GM12878 (cell line): ENCODE results near the gene CRACDL. TPM values are rescaled to one million over a fixed set of nuclear protein-coding genes. Genes with fewer than 3 reads are reported as not detected.
A peak's percentile ranks its signal among the peaks of the same experiment; 100 is the strongest.

ENCODE experiments used
- ATF2 ChIP-seq: IDR thresholded peaks from 2 replicates; pipeline ENCODE4 v1.6.1; 2012; ENCODE audit warnings: low read length, inconsistent platforms
- ATF7 ChIP-seq: fragments of 450-650 bp; IDR thresholded peaks from 2 replicates; pipeline ENCODE4 v1.6.1; 2016; ENCODE audit warnings: low read depth, mild to moderate bottlenecking
- CBX3 ChIP-seq: fragments of 200-600 bp; sonication (generic); IDR thresholded peaks from 2 replicates; pipeline ENCODE4 v1.6.1; 2016; ENCODE audit warnings: low read depth, borderline replicate concordance
- E2F4 ChIP-seq: IDR thresholded peaks from 2 replicates; pipeline ENCODE4 v1.6.1; 2012; ENCODE audit warnings: low read depth, low read length, improper control_type of control experiment
- ESRRA ChIP-seq: IDR thresholded peaks from 2 replicates; pipeline ENCODE4 v1.6.1; 2012; ENCODE audit warnings: mild to moderate bottlenecking, low read length, improper control_type of control experiment
- FOS ChIP-seq: IDR thresholded peaks from 3 replicates; pipeline ENCODE4 v1.6.1; 2011; ENCODE audit warnings: borderline replicate concordance; ENCODE audit not compliant: insufficient read length; ENCODE audit errors: extremely low read depth
- GABPA ChIP-seq: IDR thresholded peaks from 2 replicates; pipeline ENCODE4 v1.6.1; 2014; ENCODE audit warnings: antibody characterized with exemption, low read depth, mild to moderate bottlenecking, inconsistent platforms
- GATAD2B ChIP-seq: fragments of 450-650 bp; conservative IDR thresholded peaks from 2 replicates; pipeline ENCODE4 v1.6.1; 2017; ENCODE audit warnings: low read depth, mild to moderate bottlenecking, moderate library complexity
- JUND ChIP-seq: IDR thresholded peaks from 2 replicates; pipeline ENCODE4 v1.6.1; 2012; ENCODE audit warnings: low read depth, mild to moderate bottlenecking, low read length, improper control_type of control experiment, moderate library complexity
- KDM1A ChIP-seq: fragments of 200-600 bp; sonication (generic); IDR thresholded peaks from 2 replicates; pipeline ENCODE4 v1.6.1; 2016; ENCODE audit warnings: borderline replicate concordance
- KLF5 ChIP-seq: fragments of 450-650 bp; IDR thresholded peaks from 2 replicates; pipeline ENCODE4 v1.6.1; 2014; ENCODE audit warnings: mild to moderate bottlenecking; ENCODE audit not compliant: partially characterized antibody
- NFXL1 ChIP-seq: fragments of 450-650 bp; IDR thresholded peaks from 2 replicates; pipeline ENCODE4 v1.6.1; 2017; ENCODE audit warnings: antibody characterized with exemption, mild to moderate bottlenecking, borderline replicate concordance
- NFYB ChIP-seq: IDR thresholded peaks from 2 replicates; pipeline ENCODE4 v1.6.1; 2011; ENCODE audit warnings: low read depth, mild to moderate bottlenecking, low read length, improper control_type of control experiment, moderate library complexity; ENCODE audit not compliant: insufficient read depth
- NRF1 ChIP-seq: conservative IDR thresholded peaks from 2 replicates; pipeline ENCODE4 v1.6.1; 2011; ENCODE audit warnings: mild to moderate bottlenecking, low read depth, low read length, improper control_type of control experiment
- PKNOX1 ChIP-seq: fragments of 450-650 bp; IDR thresholded peaks from 2 replicates; pipeline ENCODE4 v1.6.1; 2016; ENCODE audit warnings: mild to moderate bottlenecking
- RUNX3 ChIP-seq: IDR thresholded peaks from 2 replicates; pipeline ENCODE4 v1.6.1; 2012; ENCODE audit warnings: low read length, inconsistent platforms
- STAT1 ChIP-seq: fragments of 450-650 bp; conservative IDR thresholded peaks from 2 replicates; pipeline ENCODE4 v1.6.1; 2014; ENCODE audit warnings: antibody characterized with exemption, mild to moderate bottlenecking
- TBL1XR1 ChIP-seq: IDR thresholded peaks from 2 replicates; pipeline ENCODE4 v1.6.1; 2012; ENCODE audit warnings: low read depth, low read length, improper control_type of control experiment
- ZNF217 ChIP-seq: fragments of 450-650 bp; IDR thresholded peaks from 2 replicates; pipeline ENCODE4 v1.6.1; 2017; ENCODE audit warnings: antibody characterized with exemption, mild to moderate bottlenecking
- ZNF274 ChIP-seq: IDR thresholded peaks from one replicate; pipeline ENCODE4 v1.8.0; 2011; ENCODE audit not compliant: insufficient read length, insufficient read depth
- ZSCAN29 ChIP-seq: fragments of 450-650 bp; IDR thresholded peaks from 2 replicates; pipeline ENCODE4 v1.6.1; 2017; ENCODE audit warnings: mild to moderate bottlenecking, moderate library complexity
- polyA plus RNA-seq, 11 experiments: library from polyadenylated mRNA; depleted of rRNA in 4 of 11; unstranded in 6 of 11; stranded (reverse) in 5 of 11; fragments of >200 nt; fragmentation: Nextera tagmentation in 4 of 11; fragmentation: Illumina TruSeq in 1 of 11; extraction: Ambion mirVana in 4 of 11; extraction: Trizol in 1 of 11; gene quantifications; 1 replicate in 1 of 11; 2 replicates in 10 of 11; pipeline versions ENCODE4 v1.2.1 to v1.2.3, GENCODE V29; 2011 to 2016; ENCODE audit warnings: inconsistent platforms in 2 of 11, missing spikeins in 2 of 11, low read depth in 1 of 11
- total RNA-seq, 4 experiments: library from RNA; depleted of rRNA in 3 of 4; stranded (reverse); fragments of >200 nt in 3 of 4; fragmentation: Illumina TruSeq in 1 of 4; extraction: Trizol in 1 of 4; gene quantifications; 2 replicates each; pipeline versions ENCODE4 v1.2.1 to v1.2.3, GENCODE V29; 2013 to 2021
- TF ChIP-seq, protein P1 (sequence below): fragments of 450-650 bp; IDR thresholded peaks from 2 replicates; pipeline ENCODE4 v1.6.1; 2017; ENCODE audit warnings: mild to moderate bottlenecking
- TF ChIP-seq, protein P2 (sequence below): fragments of 450-650 bp; IDR thresholded peaks from 2 replicates; pipeline ENCODE4 v1.6.1; 2017; ENCODE audit warnings: mild to moderate bottlenecking, moderate library complexity

The CRACDL gene
- total and polyA plus RNA-seq, 10 of the 15 experiments (the other 5 are each of a cell fraction or from before 2014, with no cell fraction given) = 0.03 to 0.72 (median 0.14) TPM

DNA sequence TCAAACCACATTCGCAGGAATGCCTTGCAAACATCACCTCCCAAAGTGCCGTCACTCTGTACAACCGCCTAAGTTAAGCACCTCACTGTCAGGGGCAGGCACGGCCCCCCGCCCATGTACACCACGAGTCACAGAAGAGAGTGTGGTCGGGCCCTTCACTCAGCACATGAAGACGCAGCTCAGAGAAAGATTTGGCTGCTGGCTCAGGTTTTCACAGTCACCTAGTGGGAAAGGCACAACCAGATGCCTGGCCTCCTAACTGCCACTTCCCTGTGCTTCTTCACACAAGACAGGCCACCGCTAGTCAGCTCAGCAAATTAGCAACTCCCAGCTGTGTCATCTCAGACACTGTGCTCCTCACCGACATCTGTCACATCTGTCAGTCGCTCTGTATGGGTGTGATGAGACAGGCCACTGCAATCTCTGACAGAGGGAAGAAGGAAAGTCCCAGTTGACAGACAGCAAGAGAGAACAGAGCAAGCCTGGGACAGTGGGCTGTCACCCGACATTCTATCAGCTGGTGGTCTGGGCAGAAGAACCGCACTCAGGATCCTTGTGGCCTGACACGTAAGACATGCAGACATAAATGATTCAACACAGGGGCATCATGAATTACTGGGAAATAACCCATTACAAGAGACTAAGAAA lies 60.8 kb downstream of the CRACDL start (continued):
- peak; percentile 85 for TF ChIP-seq PKNOX1
- TF ChIP-seq, protein P1, sequence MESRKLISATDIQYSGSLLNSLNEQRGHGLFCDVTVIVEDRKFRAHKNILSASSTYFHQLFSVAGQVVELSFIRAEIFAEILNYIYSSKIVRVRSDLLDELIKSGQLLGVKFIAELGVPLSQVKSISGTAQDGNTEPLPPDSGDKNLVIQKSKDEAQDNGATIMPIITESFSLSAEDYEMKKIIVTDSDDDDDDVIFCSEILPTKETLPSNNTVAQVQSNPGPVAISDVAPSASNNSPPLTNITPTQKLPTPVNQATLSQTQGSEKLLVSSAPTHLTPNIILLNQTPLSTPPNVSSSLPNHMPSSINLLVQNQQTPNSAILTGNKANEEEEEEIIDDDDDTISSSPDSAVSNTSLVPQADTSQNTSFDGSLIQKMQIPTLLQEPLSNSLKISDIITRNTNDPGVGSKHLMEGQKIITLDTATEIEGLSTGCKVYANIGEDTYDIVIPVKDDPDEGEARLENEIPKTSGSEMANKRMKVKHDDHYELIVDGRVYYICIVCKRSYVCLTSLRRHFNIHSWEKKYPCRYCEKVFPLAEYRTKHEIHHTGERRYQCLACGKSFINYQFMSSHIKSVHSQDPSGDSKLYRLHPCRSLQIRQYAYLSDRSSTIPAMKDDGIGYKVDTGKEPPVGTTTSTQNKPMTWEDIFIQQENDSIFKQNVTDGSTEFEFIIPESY = no peak
- no peak for TF ChIP-seq CBX3
- TF ChIP-seq ESRRA = no peak
- TF ChIP-seq GATAD2B = no peak
- TF ChIP-seq ZNF274 = no peak
- no peak for TF ChIP-seq KDM1A
- no peak for TF ChIP-seq JUND
- no peak for TF ChIP-seq FOS
- TF ChIP-seq ATF2 = peak; percentile 80
- no peak for TF ChIP-seq KLF5
- TF ChIP-seq ATF7 = no peak
- no peak for TF ChIP-seq ZNF217
- no peak for TF ChIP-seq NRF1
- TF ChIP-seq NFYB = no peak
- TF ChIP-seq GABPA = no peak
- TF ChIP-seq ZSCAN29 = no peak
- no peak for TF ChIP-seq TBL1XR1
- no peak for TF ChIP-seq STAT1
- TF ChIP-seq NFXL1 = no peak
- TF ChIP-seq, protein P2, sequence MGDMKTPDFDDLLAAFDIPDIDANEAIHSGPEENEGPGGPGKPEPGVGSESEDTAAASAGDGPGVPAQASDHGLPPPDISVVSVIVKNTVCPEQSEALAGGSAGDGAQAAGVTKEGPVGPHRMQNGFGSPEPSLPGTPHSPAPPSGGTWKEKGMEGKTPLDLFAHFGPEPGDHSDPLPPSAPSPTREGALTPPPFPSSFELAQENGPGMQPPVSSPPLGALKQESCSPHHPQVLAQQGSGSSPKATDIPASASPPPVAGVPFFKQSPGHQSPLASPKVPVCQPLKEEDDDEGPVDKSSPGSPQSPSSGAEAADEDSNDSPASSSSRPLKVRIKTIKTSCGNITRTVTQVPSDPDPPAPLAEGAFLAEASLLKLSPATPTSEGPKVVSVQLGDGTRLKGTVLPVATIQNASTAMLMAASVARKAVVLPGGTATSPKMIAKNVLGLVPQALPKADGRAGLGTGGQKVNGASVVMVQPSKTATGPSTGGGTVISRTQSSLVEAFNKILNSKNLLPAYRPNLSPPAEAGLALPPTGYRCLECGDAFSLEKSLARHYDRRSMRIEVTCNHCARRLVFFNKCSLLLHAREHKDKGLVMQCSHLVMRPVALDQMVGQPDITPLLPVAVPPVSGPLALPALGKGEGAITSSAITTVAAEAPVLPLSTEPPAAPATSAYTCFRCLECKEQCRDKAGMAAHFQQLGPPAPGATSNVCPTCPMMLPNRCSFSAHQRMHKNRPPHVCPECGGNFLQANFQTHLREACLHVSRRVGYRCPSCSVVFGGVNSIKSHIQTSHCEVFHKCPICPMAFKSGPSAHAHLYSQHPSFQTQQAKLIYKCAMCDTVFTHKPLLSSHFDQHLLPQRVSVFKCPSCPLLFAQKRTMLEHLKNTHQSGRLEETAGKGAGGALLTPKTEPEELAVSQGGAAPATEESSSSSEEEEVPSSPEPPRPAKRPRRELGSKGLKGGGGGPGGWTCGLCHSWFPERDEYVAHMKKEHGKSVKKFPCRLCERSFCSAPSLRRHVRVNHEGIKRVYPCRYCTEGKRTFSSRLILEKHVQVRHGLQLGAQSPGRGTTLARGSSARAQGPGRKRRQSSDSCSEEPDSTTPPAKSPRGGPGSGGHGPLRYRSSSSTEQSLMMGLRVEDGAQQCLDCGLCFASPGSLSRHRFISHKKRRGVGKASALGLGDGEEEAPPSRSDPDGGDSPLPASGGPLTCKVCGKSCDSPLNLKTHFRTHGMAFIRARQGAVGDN = no peak
- TF ChIP-seq RUNX3 = peak; percentile 98
- no peak for TF ChIP-seq E2F4
